AG04450 (cell line): ENCODE measurements around the gene SEC14L3. TPM values are rescaled to one million over a fixed set of nuclear protein-coding genes. Genes with fewer than 3 reads are reported as not detected.

ENCODE experiments used
- CTCF ChIA-PET: fragments of 300-600, 350-600 bp; formaldehyde crosslinking; extraction: SDS; loops from one replicate; lab custom pipeline; 2022; ENCODE audit warnings: antibody characterized with exemption, inconsistent platforms; lab: Charles Lee
- POLR2A ChIA-PET: fragments of 350-600 bp; formaldehyde crosslinking; extraction: SDS; loops from one replicate; lab custom pipeline; 2021; ENCODE audit warnings: antibody characterized with exemption, inconsistent platforms; lab: Yijun Ruan, JAX
- DNase-seq: peaks from one replicate; pipeline ENCODE4 v3.0.0-alpha.2; 2011; ENCODE audit warnings: low read depth, low spot score
- H3K27ac ChIP-seq: one replicate; pipeline ENCODE4 v1.5.1; 2012; ENCODE audit warnings: low read depth, low read length, control low read depth
- H3K27me3 ChIP-seq: one replicate; pipeline ENCODE4 v1.6.0; 2012; ENCODE audit warnings: low read length; ENCODE audit not compliant: control insufficient read depth, insufficient read depth
- H3K4me3 ChIP-seq: 2 replicates; pipeline ENCODE4 v1.5.1; 2011; ENCODE audit warnings: mild to moderate bottlenecking, low read depth, low read length, control low read depth
- H3K9me3 ChIP-seq: 2 replicates; pipeline ENCODE4 v1.5.1; 2012; ENCODE audit warnings: low read length; ENCODE audit not compliant: control insufficient read depth, insufficient read depth
- CTCF ChIP-seq: IDR thresholded peaks from 2 replicates; pipeline ENCODE4 v1.5.1; 2011; ENCODE audit warnings: low read depth, low read length, control low read depth, inconsistent platforms
- polyA plus RNA-seq: library from polyadenylated mRNA; depleted of rRNA; stranded (reverse); fragments of >200 nt; gene quantifications from 2 replicates; pipeline ENCODE4 v1.2.3, GENCODE V29; 2011

Gene SEC14L3
- polyA plus RNA-seq, 1 experiment, result not detected

- H3K4me3 ChIP-seq, result no peak overlapping the region
- CTCF ChIA-PET, result no interaction called here
- no peaks in the 10 kb centered on the region for H3K27me3 ChIP-seq
- H3K9me3 ChIP-seq, result no peaks in the 10 kb centered on the region
- no peak for TF ChIP-seq CTCF
- no peak for DNase-seq
- no peak overlapping the region for H3K27ac ChIP-seq
- POLR2A ChIA-PET, result no interaction called here
Measured at GRCh38 chr22:30416837-30417236, 55.0 kb downstream of the SEC14L3 start.

DNA sequence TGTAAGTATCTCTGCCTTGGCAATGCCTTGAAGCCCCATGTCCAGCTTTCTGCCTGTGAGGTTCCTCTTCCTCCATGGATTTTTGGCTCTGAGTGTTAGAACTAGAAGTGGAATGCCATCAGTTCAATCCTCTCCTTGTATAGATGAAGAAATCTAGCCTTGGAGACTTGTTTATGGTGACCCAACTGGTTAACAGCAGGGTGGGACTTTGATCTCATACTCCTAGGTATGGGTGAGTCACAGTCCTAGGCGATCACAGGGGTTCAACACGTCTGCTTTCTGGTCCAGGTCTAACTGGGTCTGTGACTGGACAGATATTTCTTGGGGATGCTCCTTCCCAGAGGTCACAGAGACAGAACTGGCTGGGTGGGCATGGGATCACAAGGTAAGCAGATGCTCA is 55.4 kb downstream of the SEC14L3 start:
- CTCF ChIA-PET, result no interaction called here
- H3K27ac ChIP-seq, result peak overlapping the region; percentile 52
- no peak for DNase-seq
- no peaks in the 10 kb centered on the region for H3K27me3 ChIP-seq
- POLR2A ChIA-PET, result no interaction called here
- no peak overlapping the region for H3K4me3 ChIP-seq
- no peak for TF ChIP-seq CTCF
- no peaks in the 10 kb centered on the region for H3K9me3 ChIP-seq

DNA sequence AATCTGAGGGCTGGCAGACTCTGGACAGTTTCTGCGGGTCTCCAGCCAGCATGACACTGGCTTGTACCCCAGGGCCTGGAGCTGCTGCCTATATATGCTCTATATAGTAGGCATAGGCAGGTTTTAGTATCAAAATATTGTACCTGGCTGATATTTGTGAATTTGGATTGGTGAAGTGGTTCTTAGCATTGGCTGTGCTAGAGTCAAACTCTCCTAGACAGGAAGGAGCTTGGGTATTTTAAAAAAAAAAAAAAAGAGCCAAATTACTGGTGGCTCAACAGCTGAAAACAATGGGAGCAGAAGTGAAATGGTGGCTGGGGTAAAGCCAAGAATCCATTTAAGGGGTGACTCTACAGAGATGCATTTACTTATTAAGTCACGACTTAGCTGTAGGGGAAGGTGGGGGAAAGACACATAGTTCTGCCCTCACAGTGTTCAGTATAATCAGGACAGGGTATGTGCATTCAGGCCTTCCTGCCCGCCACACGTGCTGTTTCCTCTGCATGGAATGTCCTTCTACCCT is 57.2 kb downstream of the SEC14L3 start:
- no peak for TF ChIP-seq CTCF
- POLR2A ChIA-PET, result interaction anchor here (1.2 kb wide), 1 partner anchor 17 kb away, joined by 3 read pairs; no protein-coding TSS in a partner anchor
- Histone ChIP-seq H3K9me3 (no peaks in the 10 kb centered on the region), H3K27me3 (no peaks in the 10 kb centered on the region), H3K27ac (no peak overlapping the region), H3K4me3 (no peak overlapping the region)
- no peak for DNase-seq
- CTCF ChIA-PET, result interaction anchor here (0.8 kb wide), 1 partner anchor 20 kb away, joined by 3 read pairs; no protein-coding TSS in a partner anchor

GRCh38 chr22:30413745-30414524 is 57.9 kb downstream of the SEC14L3 start:
- peak overlapping the region; percentile 21 for H3K27ac ChIP-seq
- POLR2A ChIA-PET, result interaction anchor here (0.8 to 1.2 kb wide), 2 partner anchors 11 to 16 kb away, joined by 3 read pairs; no protein-coding TSS in a partner anchor

More at GRCh38 chr22:30413745-30414524, 57.9 kb downstream of the SEC14L3 start:
- no peak for TF ChIP-seq CTCF
- CTCF ChIA-PET, result interaction anchor here (0.8 to 1.4 kb wide), 3 partner anchors 10 to 26 kb away, joined by 3 to 5 read pairs (median 4); no protein-coding TSS in a partner anchor
- DNase-seq, result no peak
- no peaks in the 10 kb centered on the region for H3K9me3 ChIP-seq
- H3K4me3 ChIP-seq, result no peak overlapping the region
- H3K27me3 ChIP-seq, result no peaks in the 10 kb centered on the region
